Measurements from ENCODE around the gene ERC2.

DNA sequence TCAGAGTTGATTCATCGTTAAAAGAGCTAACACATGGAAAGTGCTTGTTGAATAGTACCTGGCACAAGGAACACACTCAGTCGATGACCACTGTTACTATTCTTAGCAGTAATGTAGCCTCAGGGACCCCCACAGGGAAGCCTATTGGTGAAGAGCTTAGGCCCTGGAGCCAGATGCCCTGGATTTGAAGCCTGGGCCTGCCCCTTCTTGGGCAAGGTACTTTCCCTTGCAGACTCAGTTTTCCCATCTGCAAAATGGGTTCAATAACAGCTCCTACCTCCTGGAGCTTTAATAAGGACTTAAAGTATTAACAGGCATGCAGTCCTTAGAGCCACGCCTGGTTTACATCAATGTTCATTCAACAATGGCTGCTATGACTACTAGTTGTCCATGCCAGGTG is 884.2 kb downstream of the ERC2 start:
- TF ChIP-seq POLR2AphosphoS5 (IDR thresholded peaks at IDR 0.05; ENCODE audit: insufficient read depth, low read depth, low read length) (no peak), POLR2A (IDR thresholded peaks at IDR 0.05; ENCODE audit: low read depth, low read length) (no peak)
- TF ChIP-seq, protein P1, sequence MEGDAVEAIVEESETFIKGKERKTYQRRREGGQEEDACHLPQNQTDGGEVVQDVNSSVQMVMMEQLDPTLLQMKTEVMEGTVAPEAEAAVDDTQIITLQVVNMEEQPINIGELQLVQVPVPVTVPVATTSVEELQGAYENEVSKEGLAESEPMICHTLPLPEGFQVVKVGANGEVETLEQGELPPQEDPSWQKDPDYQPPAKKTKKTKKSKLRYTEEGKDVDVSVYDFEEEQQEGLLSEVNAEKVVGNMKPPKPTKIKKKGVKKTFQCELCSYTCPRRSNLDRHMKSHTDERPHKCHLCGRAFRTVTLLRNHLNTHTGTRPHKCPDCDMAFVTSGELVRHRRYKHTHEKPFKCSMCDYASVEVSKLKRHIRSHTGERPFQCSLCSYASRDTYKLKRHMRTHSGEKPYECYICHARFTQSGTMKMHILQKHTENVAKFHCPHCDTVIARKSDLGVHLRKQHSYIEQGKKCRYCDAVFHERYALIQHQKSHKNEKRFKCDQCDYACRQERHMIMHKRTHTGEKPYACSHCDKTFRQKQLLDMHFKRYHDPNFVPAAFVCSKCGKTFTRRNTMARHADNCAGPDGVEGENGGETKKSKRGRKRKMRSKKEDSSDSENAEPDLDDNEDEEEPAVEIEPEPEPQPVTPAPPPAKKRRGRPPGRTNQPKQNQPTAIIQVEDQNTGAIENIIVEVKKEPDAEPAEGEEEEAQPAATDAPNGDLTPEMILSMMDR (IDR thresholded peaks at IDR 0.05; ENCODE audit: extremely low read depth in 1 of 2, insufficient read depth in 1 of 2, low read depth in 1 of 2, low read length in 2 of 2) = no peak
